Activated T-cell treated with anti-CD3 and anti-CD28 coated beads, Interleukin-2, amount 50 U/mL, for 1 hour (primary cell): ENCODE measurements around the gene CLMN.

Experiments used
- DNase-seq: peaks from one replicate; pipeline ENCODE4 v3.0.0-alpha.2; 2020

Gene CLMN

GRCh38 chr14:95237121-95237957 lies 82.4 kb downstream of the CLMN start:
- no peak for DNase-seq

DNA sequence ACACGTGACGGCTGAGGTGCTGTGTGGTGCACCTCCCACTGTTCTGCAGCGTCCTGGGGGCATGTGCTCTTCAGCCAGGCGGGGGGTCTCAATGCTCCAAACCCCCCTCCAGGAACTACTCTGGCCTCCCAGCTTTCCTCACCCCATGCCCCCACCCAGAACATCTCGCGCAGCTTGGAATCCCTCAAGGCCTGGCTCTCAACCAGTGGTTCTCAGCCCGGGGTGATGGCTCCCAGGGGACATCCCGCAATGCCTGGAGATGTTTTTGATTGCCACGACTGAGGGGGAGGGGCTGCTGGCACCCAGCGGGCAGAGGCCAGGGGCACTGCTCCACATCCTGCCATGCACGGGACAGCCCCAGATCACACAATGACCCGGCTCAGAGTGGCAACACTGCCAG lies 83.5 kb downstream of the CLMN start:
- DNase-seq: no peak

DNA sequence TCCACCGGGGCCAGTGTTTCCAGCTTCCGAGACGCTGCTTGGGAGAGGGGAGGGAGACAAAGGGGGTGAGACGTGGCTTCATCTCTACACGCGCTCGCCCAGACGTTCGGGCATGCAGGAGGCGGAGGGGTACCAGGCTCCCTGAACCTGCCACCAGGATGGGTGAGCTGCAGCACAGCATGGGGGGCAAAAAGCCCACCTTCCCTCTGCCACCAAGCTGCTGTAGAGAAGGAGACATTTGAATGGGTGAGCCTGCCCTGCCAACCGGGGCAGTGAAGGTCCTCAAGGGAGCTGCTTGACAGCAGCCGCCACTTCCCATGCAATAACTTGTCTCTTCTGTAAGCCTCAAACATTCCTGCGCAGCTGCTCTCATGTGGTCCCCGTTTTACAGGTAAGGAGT lies 83.9 kb downstream of the CLMN start:
- DNase-seq: no peak

- DNase-seq: no peak
Measured at GRCh38 chr14:95235351-95235750, 84.4 kb downstream of the CLMN start.

DNA sequence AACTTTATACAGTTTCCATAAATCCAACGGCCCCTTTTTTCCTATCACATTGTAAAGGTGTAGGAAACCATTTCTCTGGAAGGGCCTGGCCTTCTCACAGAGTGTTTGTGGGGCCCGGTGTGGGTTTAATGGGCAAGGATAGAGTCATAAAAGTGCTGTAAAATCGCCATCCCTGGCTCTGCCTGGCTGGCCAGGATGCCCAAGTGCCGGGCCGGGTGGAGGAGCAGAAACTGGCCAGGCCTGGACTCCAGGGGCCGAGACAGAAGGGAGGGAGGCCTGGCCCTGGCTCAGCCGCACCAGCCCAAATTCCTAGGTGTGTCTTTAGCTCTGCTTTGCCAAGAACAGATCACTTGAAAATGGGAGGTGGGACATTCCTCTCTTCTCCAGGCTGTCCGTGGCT lies 85.3 kb downstream of the CLMN start:
- no peak for DNase-seq

DNA sequence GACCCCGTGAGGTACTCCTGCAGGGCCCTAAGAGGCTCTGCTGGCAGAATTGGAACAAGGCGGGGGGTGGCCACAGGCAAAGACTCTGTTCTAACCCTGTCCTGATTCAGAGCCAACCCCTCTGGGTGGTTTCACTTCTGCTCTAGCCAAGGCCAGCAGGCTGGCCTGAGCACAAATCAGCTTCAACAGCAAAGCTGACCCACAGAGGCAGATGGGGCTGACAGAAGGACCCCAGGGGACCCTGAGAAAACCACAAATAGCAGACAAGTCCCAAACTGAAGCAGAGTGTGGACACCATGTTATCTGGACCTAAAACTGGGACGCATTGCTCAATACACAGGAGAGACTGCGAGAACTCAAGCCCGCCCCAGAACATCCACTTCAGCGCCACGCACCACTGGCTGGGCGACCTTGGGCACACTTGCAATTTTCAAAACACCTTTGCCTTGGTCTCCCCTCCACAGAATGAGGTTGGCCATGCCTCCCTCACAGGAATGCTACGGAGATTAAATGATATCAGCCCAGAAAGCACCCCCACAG lies 85.9 kb downstream of the CLMN start:
- no peak for DNase-seq

- DNase-seq: no peak
Measured at GRCh38 chr14:95232894-95233584, 86.7 kb downstream of the CLMN start.

DNA sequence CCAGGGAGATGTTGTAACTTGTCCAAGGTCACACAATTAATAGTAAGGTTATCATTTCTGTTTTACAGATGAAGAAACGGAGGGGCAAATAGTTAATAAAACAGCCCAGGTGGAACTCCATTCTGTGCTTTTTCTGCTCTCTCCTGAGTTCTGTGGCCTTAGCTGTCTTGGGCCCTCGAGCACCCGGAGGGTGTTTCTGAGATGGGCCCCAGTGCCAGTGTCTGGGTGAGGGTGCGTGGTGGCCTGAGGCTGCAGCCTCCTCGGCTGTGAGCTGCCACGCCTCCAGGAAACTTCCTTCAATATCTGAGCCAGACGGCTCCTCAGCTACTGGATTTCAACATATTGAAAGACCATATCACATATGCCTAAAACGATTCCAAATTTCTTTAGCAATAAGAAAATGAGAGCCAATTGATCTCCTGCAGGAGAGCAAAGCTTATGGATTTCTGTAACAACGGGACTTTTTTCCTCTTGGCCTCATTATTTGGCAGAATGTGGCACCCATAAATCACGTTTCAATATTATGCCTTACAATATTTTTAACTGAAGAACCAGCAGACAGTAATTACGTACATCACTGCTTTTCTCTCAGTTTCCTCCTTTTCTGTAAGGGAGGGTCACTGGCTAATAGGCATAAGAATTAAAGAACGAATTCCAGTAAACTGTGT lies 87.6 kb downstream of the CLMN start:
- DNase-seq: no peak

- no peak for DNase-seq
Measured at GRCh38 chr14:95229749-95230148, 90.0 kb downstream of the CLMN start.

GRCh38 chr14:95228240-95228639 lies 91.5 kb downstream of the CLMN start:
- DNase-seq: no peak

GRCh38 chr14:95227279-95227860 lies 92.3 kb downstream of the CLMN start:
- DNase-seq: no peak

DNA sequence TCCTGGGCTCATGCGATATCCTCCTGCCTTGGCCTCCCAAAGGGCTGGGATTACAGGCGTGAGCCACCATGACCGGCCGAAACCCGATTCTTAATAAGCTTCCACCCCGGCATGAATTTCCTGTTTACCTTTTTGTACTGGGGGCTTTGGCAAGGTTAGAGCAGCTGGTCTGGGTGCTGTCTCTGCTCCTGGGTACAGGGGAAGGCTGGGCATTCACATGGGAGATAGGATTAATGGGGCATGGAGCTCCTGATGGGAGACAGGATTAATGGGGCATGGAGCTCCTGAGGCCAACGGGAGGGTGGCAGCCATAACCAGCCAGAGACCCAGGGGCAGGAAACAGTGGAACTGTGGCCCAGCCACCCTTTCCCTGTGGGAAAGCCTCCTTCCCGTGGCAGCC lies 92.9 kb downstream of the CLMN start:
- no peak for DNase-seq

DNA sequence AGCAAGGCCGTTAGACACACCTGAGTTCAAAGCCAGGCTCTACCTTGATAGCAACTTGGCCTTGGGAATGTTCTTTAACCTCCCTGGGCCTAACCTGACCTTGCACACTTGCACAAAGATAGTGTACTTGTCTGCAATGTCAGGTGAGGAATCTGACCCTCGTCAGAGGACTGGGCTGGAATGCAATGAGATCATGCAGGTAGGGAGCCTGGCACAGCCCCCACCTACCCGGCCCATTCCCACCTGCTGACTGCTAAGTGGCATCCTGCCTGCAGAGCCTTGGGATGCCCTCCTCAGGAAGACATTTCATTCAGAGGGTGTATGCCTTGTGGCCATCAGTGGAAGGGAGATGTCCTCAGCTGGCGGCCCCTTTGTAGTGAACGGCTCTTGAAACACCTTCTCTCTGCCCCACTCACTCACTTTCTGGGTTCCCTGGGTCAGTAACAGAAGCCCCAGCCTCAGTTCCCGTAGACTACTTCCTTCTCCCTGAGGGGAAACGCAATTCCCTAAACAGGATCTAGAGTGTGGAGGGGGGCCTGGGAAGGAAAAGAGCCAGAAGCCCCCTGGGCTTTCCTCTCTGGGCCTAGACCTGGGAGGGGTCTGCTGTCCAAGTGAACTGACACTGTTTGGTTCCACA lies 94.3 kb downstream of the CLMN start:
- DNase-seq: no peak

DNA sequence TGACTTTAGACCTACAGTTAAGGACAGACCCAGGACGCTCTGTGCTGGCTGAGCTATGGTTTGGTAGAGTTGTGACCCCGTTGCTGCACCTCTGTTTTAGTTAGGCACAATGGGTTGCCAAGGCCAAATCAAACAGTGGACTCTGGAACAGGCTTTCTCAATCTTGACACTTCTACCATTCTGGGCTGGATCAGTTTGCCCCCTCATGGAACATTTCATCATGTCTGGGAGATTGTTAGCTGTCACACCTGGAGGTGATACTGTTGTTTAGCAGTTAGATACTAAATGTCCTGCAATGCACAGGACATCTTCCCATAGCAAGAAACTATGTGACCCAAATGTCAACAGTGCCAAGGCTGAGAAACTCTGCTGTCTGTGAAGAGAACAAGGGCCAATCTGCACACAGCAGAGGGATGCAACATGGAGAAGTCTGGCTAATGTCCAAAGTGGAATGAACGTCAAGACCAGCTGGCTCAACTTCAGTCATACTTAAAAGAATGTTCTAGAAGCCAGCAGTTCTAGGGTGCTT lies 96.8 kb downstream of the CLMN start:
- DNase-seq: no peak

GRCh38 chr14:95222151-95222631 lies 97.5 kb downstream of the CLMN start:
- no peak for DNase-seq

GRCh38 chr14:95221531-95221930 lies 98.2 kb downstream of the CLMN start:
- DNase-seq: no peak

- DNase-seq: no peak
Measured at GRCh38 chr14:95220663-95221231, 99.0 kb downstream of the CLMN start.

- no peak for DNase-seq
Measured at GRCh38 chr14:95218472-95219193, 101.1 kb downstream of the CLMN start.

DNA sequence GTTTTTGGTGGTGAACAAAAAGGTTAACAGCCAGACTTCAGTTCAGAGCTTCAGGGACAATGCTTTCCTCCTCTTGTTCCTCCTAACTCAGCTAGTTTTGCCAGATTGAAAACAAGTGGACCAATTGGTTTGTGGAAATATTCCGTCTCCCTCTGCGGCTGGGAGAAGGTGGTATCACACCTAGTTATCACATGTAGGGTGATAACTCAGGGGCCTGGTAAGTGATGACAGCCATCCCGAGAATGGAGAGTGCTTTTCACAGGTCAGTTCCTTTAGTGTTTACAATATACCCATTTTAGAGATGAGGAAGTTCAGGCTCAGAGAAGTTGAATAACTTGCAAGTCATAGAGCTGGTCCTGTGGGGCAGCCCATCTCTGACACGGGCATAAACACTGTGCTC lies 101.7 kb downstream of the CLMN start:
- DNase-seq: no peak

DNA sequence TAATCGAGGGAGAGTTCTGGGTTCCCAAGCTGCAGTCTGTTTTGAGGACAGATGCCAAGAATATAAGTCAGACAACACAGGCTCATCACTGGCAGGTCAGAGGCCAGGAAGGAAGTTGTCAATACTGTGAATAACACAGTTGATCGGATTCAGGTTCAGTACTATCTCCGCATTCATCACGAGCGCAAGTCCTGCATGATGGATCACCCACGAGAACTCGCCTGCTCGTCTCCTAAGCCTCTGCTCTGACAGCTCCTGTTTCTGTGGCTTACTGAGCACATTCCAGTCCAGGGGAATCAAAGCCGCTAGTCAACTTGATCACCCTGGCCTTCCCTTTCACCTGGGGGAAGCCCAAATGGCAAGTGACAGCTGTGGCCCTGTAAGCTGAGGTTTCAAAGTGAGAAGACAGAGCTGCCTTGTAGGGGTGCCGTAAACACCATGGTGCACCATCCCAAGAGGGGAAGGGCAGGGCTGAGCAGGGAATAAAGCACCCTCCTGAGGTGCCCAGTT lies 102.3 kb downstream of the CLMN start:
- no peak for DNase-seq

- DNase-seq: no peak
Measured at GRCh38 chr14:95216008-95216407, 103.7 kb downstream of the CLMN start.
